GM21367 (cell line): ENCODE results near the gene TTC16.
A peak's percentile ranks its signal among the peaks of the same experiment; 100 is the strongest.

Source experiments
- ATAC-seq: cut with Tn5 transposase; IDR thresholded peaks from one replicate; pipeline ENCODE4 v1.9.1; 2021; ENCODE audit not compliant: unreplicated experiment

TTC16 gene

GRCh38 chr9:127694890-127695720, 20.8 kb upstream of the TTC16 start:
- ATAC-seq: no peak

- ATAC-seq: no peak
Observed at GRCh38 chr9:127697575-127697974, 18.3 kb upstream of the TTC16 start.

- no peak for ATAC-seq
Observed at GRCh38 chr9:127698386-127698785, 17.5 kb upstream of the TTC16 start.

- ATAC-seq: peak; percentile 85
Observed at GRCh38 chr9:127698985-127699670, 16.8 kb upstream of the TTC16 start.

- no peak for ATAC-seq
Observed at GRCh38 chr9:127700140-127700539, 15.7 kb upstream of the TTC16 start.

GRCh38 chr9:127700594-127701255, 15.2 kb upstream of the TTC16 start:
- ATAC-seq: no peak

GRCh38 chr9:127703289-127703946, 12.5 kb upstream of the TTC16 start:
- no peak for ATAC-seq

GRCh38 chr9:127705577-127706379, 10.1 kb upstream of the TTC16 start:
- no peak for ATAC-seq

GRCh38 chr9:127706836-127707241, 9.0 kb upstream of the TTC16 start, which contains the start of gene CFAP157:
Gene CFAP157, plus strand, starts transcription at chr9:127706988. Its CDS starts 44 bp downstream, at chr9:127707032.
- ATAC-seq: no peak

- ATAC-seq: no peak
Observed at GRCh38 chr9:127707766-127708165, 8.1 kb upstream of the TTC16 start.

GRCh38 chr9:127708952-127709587, 6.8 kb upstream of the TTC16 start:
- no peak for ATAC-seq

- ATAC-seq: no peak
Observed at GRCh38 chr9:127710204-127710783, 5.6 kb upstream of the TTC16 start.

GRCh38 chr9:127711226-127711701, 4.6 kb upstream of the TTC16 start:
- no peak for ATAC-seq

GRCh38 chr9:127711831-127712274, 4.0 kb upstream of the TTC16 start:
- ATAC-seq: no peak

GRCh38 chr9:127712371-127712770, 3.5 kb upstream of the TTC16 start:
- no peak for ATAC-seq

GRCh38 chr9:127712867-127713266, 3.0 kb upstream of the TTC16 start:
- no peak for ATAC-seq

- no peak for ATAC-seq
Observed at GRCh38 chr9:127714020-127714750, 1.7 kb upstream of the TTC16 start.

- no peak for ATAC-seq
Observed at GRCh38 chr9:127714951-127715469, 869 bp upstream of the TTC16 start.
